Stimulated activated CD8-positive, alpha-beta memory T cell treated with anti-CD3 and anti-CD28 coated beads, Interleukin-2, amount 100 ng/mL, for 48 hours (primary cell): ENCODE data around the gene C4orf50.

ENCODE experiments used
- DNase-seq, 2 donors: peaks; one replicate each; pipeline ENCODE4 v3.0.0-alpha.2; 2020; ENCODE audit warnings: low read depth in 2 of 2

C4orf50 gene

DNA sequence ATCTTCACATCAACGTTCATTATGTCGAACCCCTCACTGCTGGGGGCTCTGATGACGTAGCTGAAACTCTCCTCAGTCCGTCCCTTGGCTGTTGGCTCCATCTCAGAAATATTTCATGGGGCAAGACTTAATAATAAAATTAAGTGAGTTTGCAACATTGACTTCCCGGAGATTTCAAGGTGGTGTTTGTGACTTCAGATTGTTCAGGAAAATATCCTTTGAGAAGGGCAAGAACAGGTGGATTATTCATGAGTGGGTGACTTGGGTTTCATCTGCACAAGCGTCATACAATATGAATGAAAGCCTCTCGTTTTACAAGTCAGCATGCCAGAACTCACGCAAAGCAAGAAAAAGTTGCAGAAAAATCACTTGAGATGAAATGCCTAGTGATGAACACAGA, at the start of gene C4orf50:
C4orf50 (minus strand) TSS at position 101 of the 400 bp plus-strand sequence.
- no peak for DNase-seq

- DNase-seq = no peak
Measured at GRCh38 chr4:6065934-6066590, 47.8 kb upstream of the C4orf50 start.

DNA sequence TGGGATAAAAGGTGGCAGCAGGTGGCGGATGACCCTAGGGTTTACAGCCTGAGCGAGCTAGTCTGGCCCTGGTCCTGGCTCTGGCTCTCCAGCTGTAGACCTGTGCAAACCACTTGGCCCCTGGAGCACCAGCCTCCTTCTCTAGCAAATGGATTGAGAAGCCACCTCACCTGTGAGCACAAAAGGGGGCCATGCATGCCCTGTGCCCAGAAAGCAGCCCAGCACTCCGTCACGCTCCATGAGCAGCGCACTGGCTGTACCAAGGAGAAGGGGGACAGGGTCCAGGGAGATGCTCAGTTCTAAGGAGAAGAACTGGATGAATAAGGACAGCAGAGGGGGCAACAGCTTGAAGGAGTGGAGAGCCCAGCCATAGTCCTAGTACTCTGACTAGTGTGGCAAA, 46.9 kb upstream of the C4orf50 start:
- DNase-seq = no peak

DNA sequence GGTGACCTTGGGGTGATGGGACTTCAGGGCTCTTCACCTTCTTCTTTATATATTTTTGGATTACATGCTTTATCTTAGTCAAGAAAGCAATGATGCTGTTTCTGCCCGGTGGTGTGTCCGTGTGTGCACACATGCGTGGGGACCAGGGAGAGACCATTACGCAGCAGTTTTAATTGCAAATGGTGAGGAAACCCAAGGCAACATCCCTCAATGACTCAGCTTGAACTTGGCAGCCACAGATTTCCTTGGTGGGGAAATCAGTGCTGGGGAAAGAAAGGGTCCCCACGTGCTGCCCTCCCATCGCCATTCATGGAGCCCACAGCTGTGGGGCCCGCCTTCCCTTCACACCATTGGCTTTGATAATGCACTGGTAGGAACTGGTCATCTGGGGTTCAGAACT, 46.2 kb upstream of the C4orf50 start:
- no peak for DNase-seq

GRCh38 chr4:6063684-6064083, 45.5 kb upstream of the C4orf50 start:
- DNase-seq = no peak

DNA sequence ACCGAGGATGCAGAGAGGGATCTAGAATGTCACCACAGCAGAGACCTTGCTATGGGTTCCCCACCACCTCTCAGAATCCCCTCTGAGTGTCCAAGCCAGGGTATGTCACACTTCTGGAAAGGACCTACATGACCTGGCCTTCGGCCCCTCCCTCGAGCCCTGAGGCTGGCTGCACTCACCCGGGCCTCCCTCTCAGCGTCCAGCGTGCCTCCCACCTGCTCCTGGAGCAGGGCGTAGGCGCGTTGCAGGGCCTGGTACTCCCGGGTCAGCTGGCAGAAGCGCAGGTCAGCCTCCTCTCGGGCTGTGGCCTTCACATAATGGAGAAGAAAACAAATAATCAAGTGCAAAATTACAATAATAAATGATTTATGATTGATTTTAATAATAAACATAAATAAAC, 43.9 kb upstream of the C4orf50 start:
- no peak for DNase-seq

GRCh38 chr4:6059375-6059805, 41.2 kb upstream of the C4orf50 start:
- DNase-seq = no peak

DNA sequence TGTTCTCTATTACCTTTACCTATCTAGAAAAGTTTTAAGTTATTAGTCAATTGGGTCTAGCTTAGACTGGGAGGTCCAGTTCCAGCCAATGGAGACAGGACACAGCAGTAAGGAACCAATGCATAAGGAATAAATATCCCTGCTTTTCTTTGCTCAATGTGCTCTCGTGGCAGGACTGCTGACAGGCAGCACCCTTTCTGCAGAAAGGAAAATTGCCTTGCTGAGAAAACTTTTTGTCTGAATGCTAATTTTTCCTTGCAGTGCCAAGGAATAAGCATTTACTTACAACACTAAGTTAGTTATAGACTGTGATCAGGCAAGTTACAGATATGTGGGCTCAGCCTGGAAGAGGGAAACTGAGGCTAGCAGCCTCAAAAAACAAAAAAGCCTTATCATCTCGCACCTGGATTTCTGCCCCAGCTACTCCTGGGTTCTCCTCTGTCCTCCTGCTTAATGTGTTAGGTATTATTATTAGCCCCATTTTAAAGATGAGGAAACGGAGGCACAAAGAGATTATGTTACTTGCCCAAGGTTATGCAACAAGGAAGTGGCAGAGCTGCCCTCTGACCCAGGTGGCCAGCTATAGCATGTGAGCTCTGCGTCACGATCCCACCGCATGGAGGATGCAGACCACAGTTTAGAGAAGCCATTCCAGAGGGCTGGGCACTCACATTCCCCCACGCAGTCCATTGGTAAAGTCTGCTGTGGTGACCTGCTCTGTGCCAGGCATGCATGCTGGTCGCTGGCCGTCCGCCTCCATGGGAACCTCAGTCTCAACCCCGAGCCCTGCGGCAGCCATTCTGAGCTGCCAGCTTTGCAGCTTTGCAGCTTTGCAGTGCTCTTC, 40.5 kb upstream of the C4orf50 start:
- no peak for DNase-seq

GRCh38 chr4:6056976-6057766, 38.9 kb upstream of the C4orf50 start:
- no peak for DNase-seq

- no peak for DNase-seq
Measured at GRCh38 chr4:6055436-6055835, 37.2 kb upstream of the C4orf50 start.

- DNase-seq = no peak
Measured at GRCh38 chr4:6055030-6055429, 36.8 kb upstream of the C4orf50 start.

DNA sequence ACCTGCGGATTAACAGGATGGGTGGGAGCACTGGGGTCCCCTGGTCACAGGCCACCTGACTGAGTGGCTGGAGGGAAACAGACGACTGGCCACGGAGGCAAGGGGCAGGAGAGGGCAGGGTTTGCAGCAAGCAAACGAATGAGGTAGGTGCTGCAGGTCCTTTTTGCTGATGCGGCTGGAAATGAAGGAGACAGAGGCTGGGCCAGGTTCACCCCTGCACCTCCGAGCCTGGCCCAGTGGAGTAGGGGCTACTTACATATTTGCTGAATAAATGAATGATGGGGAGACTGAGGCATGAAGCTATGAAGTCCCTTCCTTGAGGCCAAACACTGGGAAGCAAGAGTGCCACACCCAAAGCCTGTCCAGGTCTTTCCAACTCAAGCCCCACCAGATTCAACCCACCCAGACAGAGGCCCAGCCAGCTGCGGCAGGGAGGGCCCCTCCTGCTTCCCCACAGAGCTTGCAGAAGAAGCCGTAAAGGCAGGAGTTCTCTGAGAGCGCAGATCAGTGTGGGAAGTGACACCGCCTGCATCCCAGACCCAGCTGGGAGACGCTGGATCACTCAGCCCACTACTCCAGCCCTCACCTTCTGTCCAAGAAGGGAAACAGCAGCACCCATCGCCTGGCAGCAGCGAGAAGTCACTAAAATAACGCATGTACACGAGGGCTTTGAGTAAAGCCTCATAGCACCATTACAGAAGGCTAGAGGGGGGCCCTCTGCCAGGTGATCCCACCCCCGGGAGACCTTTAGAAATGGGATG, 36.1 kb upstream of the C4orf50 start:
- DNase-seq = no peak

GRCh38 chr4:6052679-6053078, 34.4 kb upstream of the C4orf50 start:
- DNase-seq = no peak

- DNase-seq = no peak
Measured at GRCh38 chr4:6050551-6050950, 32.3 kb upstream of the C4orf50 start.

- no peak for DNase-seq
Measured at GRCh38 chr4:6049985-6050384, 31.8 kb upstream of the C4orf50 start.

- no peak for DNase-seq
Measured at GRCh38 chr4:6049278-6049677, 31.0 kb upstream of the C4orf50 start.

DNA sequence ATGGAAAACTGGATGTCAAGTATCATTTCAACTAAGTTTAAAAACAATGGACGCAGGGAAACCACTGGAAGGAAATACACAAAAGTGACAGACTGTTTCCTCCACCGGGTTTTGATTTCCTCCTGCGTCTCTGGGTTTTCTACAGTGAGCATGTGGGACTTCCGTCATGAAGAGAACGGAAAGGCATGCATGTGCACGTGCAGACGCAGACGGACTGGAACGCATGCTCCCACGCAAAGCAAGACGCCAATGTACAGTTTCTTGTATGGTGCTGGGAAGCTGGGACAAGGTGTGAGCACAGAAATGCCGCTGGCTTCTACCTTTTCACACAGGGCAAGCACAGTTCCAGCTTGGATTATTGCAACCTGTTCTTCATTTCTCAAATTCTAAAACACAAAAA, 30.3 kb upstream of the C4orf50 start:
- DNase-seq = no peak

- no peak for DNase-seq
Measured at GRCh38 chr4:6047130-6047673, 29.0 kb upstream of the C4orf50 start.

GRCh38 chr4:6046526-6047129, 28.4 kb upstream of the C4orf50 start:
- no peak for DNase-seq

DNA sequence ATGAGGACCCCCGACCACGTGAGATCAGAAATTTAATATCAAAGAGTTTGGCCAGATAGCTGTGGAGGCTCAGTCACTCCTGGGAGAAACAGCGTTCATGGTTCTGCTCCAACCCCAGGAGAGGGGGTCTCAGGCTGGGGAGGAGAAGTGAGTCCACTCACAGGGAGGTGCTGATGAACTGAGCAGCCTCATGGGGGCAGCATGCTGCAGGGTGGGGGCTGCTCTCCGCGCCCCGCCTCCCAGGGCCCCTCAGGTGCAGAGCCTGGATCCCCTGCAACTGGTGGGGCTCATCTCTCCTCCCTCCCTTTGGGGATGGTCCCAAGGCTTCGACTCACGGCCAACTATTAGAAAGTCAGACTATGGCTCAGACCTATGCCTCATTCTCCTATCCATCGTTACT, 26.6 kb upstream of the C4orf50 start:
- DNase-seq = no peak

- no peak for DNase-seq
Measured at GRCh38 chr4:6044276-6044675, 26.0 kb upstream of the C4orf50 start.
